Mesendoderm (in vitro differentiated cells): Measurements from ENCODE around the gene RAB11FIP4.
A peak's percentile ranks its signal among the peaks of the same experiment; 100 is the strongest.

Source experiments
- DNase-seq: peaks from one replicate; pipeline ENCODE4 v3.0.0; 2013
- H2AK5ac ChIP-seq: 2 replicates; pipeline ENCODE4 v1.6.1; 2013; ENCODE audit warnings: low read length, inconsistent platforms
- H2BK120ac ChIP-seq: 2 replicates; pipeline ENCODE4 v1.6.1; 2013; ENCODE audit warnings: low read depth, mild to moderate bottlenecking, low read length, moderate library complexity, mixed read lengths
- H2BK15ac ChIP-seq: replicated peaks from 2 replicates; pipeline ENCODE4 v1.6.1; 2013; ENCODE audit warnings: low read depth, mild to moderate bottlenecking, moderate library complexity
- H2BK5ac ChIP-seq: 2 replicates; pipeline ENCODE4 v1.6.1; 2013; ENCODE audit warnings: low read length, inconsistent platforms
- H3K18ac ChIP-seq: 2 replicates; pipeline ENCODE4 v1.6.1; 2013; ENCODE audit warnings: mild to moderate bottlenecking, low read length, mixed read lengths
- H3K23ac ChIP-seq: one replicate; pipeline ENCODE4 v1.6.1; 2013; ENCODE audit warnings: low read length
- H3K27ac ChIP-seq: 2 replicates; pipeline ENCODE4 v1.5.1; 2013; ENCODE audit warnings: low read depth, mild to moderate bottlenecking, inconsistent platforms, low read length, moderate library complexity
- H3K27me3 ChIP-seq: 2 replicates; pipeline ENCODE4 v1.6.1; 2013; ENCODE audit warnings: low read length, control low read depth, mild to moderate bottlenecking, inconsistent platforms; ENCODE audit not compliant: insufficient read depth, poor library complexity
- H3K36me3 ChIP-seq: 2 replicates; pipeline ENCODE4 v1.6.1; 2013; ENCODE audit warnings: low read length, inconsistent platforms; ENCODE audit not compliant: control insufficient read depth, insufficient read depth
- H3K4ac ChIP-seq: one replicate; pipeline ENCODE4 v1.6.1; 2013; ENCODE audit warnings: low read depth, mild to moderate bottlenecking, low read length, moderate library complexity
- H3K4me1 ChIP-seq: 2 replicates; pipeline ENCODE4 v1.6.1; 2013; ENCODE audit warnings: low read depth, low read length, inconsistent platforms; ENCODE audit not compliant: control insufficient read depth
- H3K4me2 ChIP-seq: 2 replicates; pipeline ENCODE4 v1.6.1; 2013; ENCODE audit warnings: low read length
- H3K4me3 ChIP-seq: 2 replicates; pipeline ENCODE4 v1.5.1; 2013; ENCODE audit warnings: mild to moderate bottlenecking, low read length
- H3K56ac ChIP-seq: one replicate; pipeline ENCODE4 v1.6.1; 2013; ENCODE audit warnings: low read length
- H3K79me1 ChIP-seq: 2 replicates; pipeline ENCODE4 v1.6.1; 2013; ENCODE audit warnings: low read length, inconsistent platforms
- H3K79me2 ChIP-seq: 2 replicates; pipeline ENCODE4 v1.6.1; 2013; ENCODE audit warnings: mild to moderate bottlenecking, low read length; ENCODE audit not compliant: control insufficient read depth, insufficient read depth
- H3K9ac ChIP-seq: 2 replicates; pipeline ENCODE4 v1.6.1; 2013; ENCODE audit warnings: low read length, inconsistent platforms
- H4K5ac ChIP-seq: one replicate; pipeline ENCODE4 v1.6.1; 2013; ENCODE audit warnings: low read length
- H4K8ac ChIP-seq: one replicate; pipeline ENCODE4 v1.6.1; 2013; ENCODE audit warnings: low read depth, mild to moderate bottlenecking, control low read depth, low read length, moderate library complexity
- WGBS: extraction: QIAGEN DNeasy Blood & Tissue Kit; methylation state at CpG from one replicate; pipeline ENCODE4 v1.1.7; 2013; ENCODE audit warnings: low lambda C conversion rate, missing lambda C conversion rate; ENCODE audit not compliant: insufficient coverage; ENCODE audit errors: extremely low coverage; 5-methylcytosine and 5-hydroxymethylcytosine counted together

Gene RAB11FIP4

DNA sequence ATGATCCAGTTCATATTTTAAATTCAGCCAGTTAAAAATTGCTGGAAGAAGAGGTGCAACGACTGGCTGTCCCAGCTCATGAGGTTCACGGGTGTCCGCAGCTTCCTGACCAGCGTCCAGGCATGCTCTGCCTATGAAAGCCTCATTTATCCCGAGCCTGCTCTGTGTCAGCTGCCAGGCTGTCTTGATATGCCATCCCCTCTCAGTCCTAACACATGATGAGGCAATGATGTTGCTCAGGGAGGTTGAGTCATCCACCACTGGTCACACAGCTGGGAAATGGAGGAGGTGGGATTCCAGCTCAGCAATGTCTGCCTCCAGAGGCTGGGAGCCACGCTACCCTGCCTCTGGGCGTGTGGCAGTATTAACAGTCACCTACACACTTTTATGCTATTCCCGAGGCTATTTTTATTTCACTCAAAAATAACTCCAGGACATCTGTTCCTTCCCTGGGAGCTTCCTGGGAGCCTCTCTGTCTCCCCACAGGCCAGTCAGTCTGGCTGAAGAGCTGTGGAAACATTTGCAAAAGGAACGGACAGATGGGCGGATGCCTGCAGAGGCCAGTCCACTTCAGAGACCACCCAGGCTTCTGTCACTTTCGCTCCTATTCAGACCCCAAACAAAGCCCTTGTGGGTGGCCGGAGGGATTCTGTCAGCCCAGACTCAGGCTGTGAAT, 22.5 kb downstream of the RAB11FIP4 start:
- no peak overlapping the region for H3K4me2 ChIP-seq
- H3K4ac ChIP-seq = no peak overlapping the region
- H3K9ac ChIP-seq = no peak overlapping the region
- no peak overlapping the region for H4K8ac ChIP-seq
- H3K79me2 ChIP-seq = no peaks in the 10 kb centered on the region
- no peak overlapping the region for H2BK5ac ChIP-seq
- H3K4me1 ChIP-seq = no peaks in the 10 kb centered on the region
- H2AK5ac ChIP-seq = no peak overlapping the region
- H3K56ac ChIP-seq = no peak overlapping the region
- no peak overlapping the region for H3K4me3 ChIP-seq
- no peak overlapping the region for H2BK15ac ChIP-seq
- no peaks in the 10 kb centered on the region for H3K79me1 ChIP-seq
- H4K5ac ChIP-seq = no peak overlapping the region
- no CpG with 5 or more reads among the region's 12 CpGs for WGBS
- H2BK120ac ChIP-seq = no peak overlapping the region
- no peak for DNase-seq
- H3K27ac ChIP-seq = no peak overlapping the region
- H3K23ac ChIP-seq = no peak overlapping the region
- H3K18ac ChIP-seq = no peak overlapping the region
- no peaks in the 10 kb centered on the region for H3K27me3 ChIP-seq
- H3K36me3 ChIP-seq = no peaks in the 10 kb centered on the region

DNA sequence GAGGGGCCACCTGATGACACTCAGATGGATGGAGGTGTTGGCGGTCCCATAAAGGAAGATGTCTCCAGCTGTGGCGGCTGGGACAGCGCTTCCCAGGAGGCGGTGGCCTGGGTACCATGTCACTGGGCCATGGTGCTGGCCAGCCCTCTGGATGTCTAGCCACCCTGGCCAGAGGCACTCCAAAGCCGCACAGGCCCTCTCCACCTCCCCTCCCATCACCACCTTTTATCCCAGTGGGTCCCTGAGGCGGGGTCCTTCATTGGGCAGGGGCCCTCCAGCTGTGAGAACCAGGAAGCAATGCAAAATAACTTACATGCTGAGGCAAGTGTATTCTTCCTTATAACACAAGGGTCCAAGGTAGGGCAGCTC, 23.1 kb downstream of the RAB11FIP4 start:
- Histone ChIP-seq H4K5ac (no peak overlapping the region), H3K4me1 (no peaks in the 10 kb centered on the region), H3K4ac (no peak overlapping the region), H3K18ac (no peak overlapping the region), H3K9ac (no peak overlapping the region), H2BK5ac (no peak overlapping the region), H2BK15ac (no peak overlapping the region), H3K23ac (no peak overlapping the region), H3K79me1 (no peaks in the 10 kb centered on the region), H3K56ac (no peak overlapping the region), H3K36me3 (no peaks in the 10 kb centered on the region), H2BK120ac (no peak overlapping the region), H4K8ac (no peak overlapping the region), H3K27ac (no peak overlapping the region), H2AK5ac (no peak overlapping the region), H3K27me3 (no peaks in the 10 kb centered on the region), H3K79me2 (no peaks in the 10 kb centered on the region), H3K4me2 (no peak overlapping the region), H3K4me3 (no peak overlapping the region)
- no CpG with 5 or more reads among the region's 6 CpGs for WGBS
- DNase-seq = no peak

DNA sequence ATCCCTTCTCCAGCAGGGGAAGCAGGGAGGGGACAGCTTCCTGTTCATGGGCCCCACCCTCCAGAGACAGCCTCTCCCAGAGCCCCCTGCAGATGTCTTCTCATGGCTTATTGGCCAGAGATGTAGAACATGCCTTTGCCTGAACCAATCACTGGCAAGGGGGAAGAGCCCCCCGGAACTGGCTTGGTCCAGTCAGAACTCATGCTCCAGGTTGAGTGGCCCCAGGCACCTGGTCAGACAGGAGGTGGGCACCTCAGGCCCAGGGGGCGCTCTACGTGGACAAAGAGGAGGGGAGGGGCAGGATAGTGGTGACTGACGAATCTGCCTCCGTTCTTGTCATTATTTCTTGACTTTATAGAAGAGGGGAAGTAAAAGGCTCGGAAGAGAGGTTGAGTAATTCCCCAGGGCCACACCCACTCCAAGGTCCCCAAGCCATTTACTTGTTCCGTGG, 23.6 kb downstream of the RAB11FIP4 start:
- Histone ChIP-seq H3K79me1 (no peaks in the 10 kb centered on the region), H4K5ac (no peak overlapping the region), H3K4ac (no peak overlapping the region), H3K4me3 (no peak overlapping the region), H2BK5ac (no peak overlapping the region), H3K56ac (no peak overlapping the region), H2BK120ac (no peak overlapping the region), H3K27me3 (no peaks in the 10 kb centered on the region), H2AK5ac (no peak overlapping the region), H3K36me3 (no peaks in the 10 kb centered on the region), H3K4me2 (no peak overlapping the region), H4K8ac (no peak overlapping the region), H3K9ac (no peak overlapping the region), H3K79me2 (no peaks in the 10 kb centered on the region), H2BK15ac (no peak overlapping the region), H3K18ac (no peak overlapping the region), H3K27ac (no peak overlapping the region), H3K23ac (no peak overlapping the region), H3K4me1 (no peaks in the 10 kb centered on the region)
- no CpG with 5 or more reads among the region's 7 CpGs for WGBS
- peak; percentile 27 for DNase-seq

DNA sequence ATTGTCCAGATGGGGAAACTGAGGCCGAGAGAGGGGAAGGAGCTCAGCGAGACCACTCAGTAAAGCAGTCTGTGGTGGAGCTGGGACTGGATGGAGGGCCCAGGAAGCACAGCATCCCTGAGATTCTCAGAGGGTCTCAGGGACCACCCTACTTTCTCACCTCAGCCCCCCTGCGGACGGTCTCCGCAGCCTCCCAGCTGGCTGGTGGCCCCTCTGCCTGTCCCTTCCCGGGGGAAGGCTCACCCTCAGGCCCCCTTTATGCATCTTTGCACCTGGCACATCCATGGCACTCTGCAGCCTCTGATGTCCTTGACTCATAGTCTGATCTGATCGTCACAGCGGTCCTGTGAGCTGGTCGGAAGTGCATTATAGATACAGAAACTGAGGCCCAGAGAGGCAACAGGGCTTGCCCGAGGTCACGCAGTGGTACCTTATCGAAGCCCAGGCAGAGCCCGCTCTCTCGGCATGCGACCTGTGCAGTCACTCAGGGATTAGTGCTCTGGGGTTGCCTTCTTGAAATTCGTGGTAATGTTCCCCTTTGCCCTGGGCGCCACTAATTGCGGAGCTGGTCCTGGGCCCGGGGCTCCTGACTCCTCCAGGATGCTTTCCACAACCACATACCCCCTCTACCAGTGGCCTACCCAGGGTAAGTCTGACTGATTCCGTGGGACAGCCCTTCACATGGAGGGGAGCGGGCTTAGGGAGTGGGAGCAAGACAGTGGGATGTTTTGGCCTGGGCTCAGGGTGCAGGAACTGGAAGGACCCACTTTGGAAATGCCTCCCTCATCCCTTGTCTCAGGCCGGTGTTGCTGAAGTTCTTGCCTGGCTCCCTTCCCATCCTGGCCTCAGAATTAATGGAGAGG, 24.4 kb downstream of the RAB11FIP4 start:
- no peak for DNase-seq
- WGBS = no CpG with 5 or more reads among the region's 22 CpGs
- no peak overlapping the region for H3K27ac ChIP-seq

GRCh38 chr17:31416503-31416923, 25.0 kb downstream of the RAB11FIP4 start:
- H2BK5ac ChIP-seq = no peak overlapping the region
- H2BK120ac ChIP-seq = no peak overlapping the region
- no peaks in the 10 kb centered on the region for H3K79me1 ChIP-seq
- H2BK15ac ChIP-seq = no peak overlapping the region
- no peak overlapping the region for H4K5ac ChIP-seq
- no CpG with 5 or more reads among the region's 10 CpGs for WGBS
- DNase-seq = no peak
- H3K79me2 ChIP-seq = no peaks in the 10 kb centered on the region
- H3K4me3 ChIP-seq = no peak overlapping the region
- no peak overlapping the region for H4K8ac ChIP-seq
- no peaks in the 10 kb centered on the region for H3K36me3 ChIP-seq
- no peak overlapping the region for H3K4me2 ChIP-seq
- H3K18ac ChIP-seq = no peak overlapping the region
- no peaks in the 10 kb centered on the region for H3K4me1 ChIP-seq
- H3K27ac ChIP-seq = no peak overlapping the region
- H3K56ac ChIP-seq = no peak overlapping the region
- no peak overlapping the region for H2AK5ac ChIP-seq
- H3K4ac ChIP-seq = no peak overlapping the region
- no peak overlapping the region for H3K23ac ChIP-seq
- no peaks in the 10 kb centered on the region for H3K27me3 ChIP-seq
- no peak overlapping the region for H3K9ac ChIP-seq

More for the DNA sequence above, 24.4 kb downstream of the RAB11FIP4 start:
- H4K8ac ChIP-seq = no peak overlapping the region
- no peak overlapping the region for H3K23ac ChIP-seq
- no peak overlapping the region for H3K4me2 ChIP-seq
- H3K56ac ChIP-seq = no peak overlapping the region
- no peak overlapping the region for H4K5ac ChIP-seq
- no peaks in the 10 kb centered on the region for H3K36me3 ChIP-seq
- no peaks in the 10 kb centered on the region for H3K79me2 ChIP-seq
- no peak overlapping the region for H2BK15ac ChIP-seq
- H3K18ac ChIP-seq = no peak overlapping the region
- H3K9ac ChIP-seq = no peak overlapping the region
- no peaks in the 10 kb centered on the region for H3K79me1 ChIP-seq
- no peak overlapping the region for H2AK5ac ChIP-seq
- no peaks in the 10 kb centered on the region for H3K4me1 ChIP-seq
- no peaks in the 10 kb centered on the region for H3K27me3 ChIP-seq
- H2BK5ac ChIP-seq = no peak overlapping the region
- no peak overlapping the region for H3K4me3 ChIP-seq
- H3K4ac ChIP-seq = no peak overlapping the region
- H2BK120ac ChIP-seq = no peak overlapping the region
